ENCODE data around the gene PACRGL.

- no peak for TF ChIP-seq MAX (IDR thresholded peaks at IDR 0.05; ENCODE audit: low read depth)
- no peak for TF ChIP-seq CTCF (IDR thresholded peaks at IDR 0.05)
- no peak for TF ChIP-seq FOSL2 (IDR thresholded peaks at IDR 0.05; ENCODE audit: borderline replicate concordance, low read depth)
- no peak for TF ChIP-seq YY1 (IDR thresholded peaks at IDR 0.05; ENCODE audit: low read depth)
- no peak for TF ChIP-seq CHD2 (IDR thresholded peaks at IDR 0.05; ENCODE audit: low read length, partially characterized antibody)
- no peak for TF ChIP-seq TAF1 (IDR thresholded peaks at IDR 0.05; ENCODE audit: borderline replicate concordance, low read depth, low read length)
Measured at GRCh38 chr4:20681271-20681670, 19.0 kb upstream of the PACRGL start.
